ENCODE results near the gene CRIP1. TPM values are rescaled to one million over a fixed set of nuclear protein-coding genes. Genes with fewer than 3 reads are reported as not detected.

The CRIP1 gene
- total RNA-seq, 4 donors from 2014 or later, result 28.6 to 140 (median 76.2) TPM

GRCh38 chr14:105508601-105509000 is 21.9 kb downstream of the CRIP1 start:
- DNase-seq (ENCODE audit: low spot score in 2 of 2), result peak in 1 of 2 donors; percentile 34
- Histone ChIP-seq H3K36me3 (no peaks in the 10 kb centered on the region), H3K4me3 (no peak overlapping the region), H3K4me1 (no peaks in the 10 kb centered on the region), H3K27ac (no peak overlapping the region), H3K9me3 (no peaks in the 10 kb centered on the region), H3K27me3 (peaks cover 4% of the 10 kb centered on the region)
- TF ChIP-seq POLR2A (IDR thresholded peaks at IDR 0.05), result no peak
- no peak for TF ChIP-seq CTCF (IDR thresholded peaks at IDR 0.05)
- 86% methylated on average over 12 of the region's 12 CpGs for WGBS

- TF ChIP-seq EP300 (IDR thresholded peaks at IDR 0.05), result no peak
- no peak for TF ChIP-seq POLR2A (IDR thresholded peaks at IDR 0.05)
- TF ChIP-seq CTCF (IDR thresholded peaks at IDR 0.05), result no peak
- no peak for TF ChIP-seq POLR2AphosphoS5 (IDR thresholded peaks at IDR 0.05)
- 55% methylated on average over 5 of the region's 5 CpGs for WGBS
- H3K27me3 ChIP-seq, result peaks cover 8% of the 10 kb centered on the region
- peak in 1 of 2 donors; percentile 18 for DNase-seq (ENCODE audit: low spot score in 2 of 2)
- no peak overlapping the region for H3K4me3 ChIP-seq
- H3K4me1 ChIP-seq, result no peaks in the 10 kb centered on the region
- H3K36me3 ChIP-seq, result no peaks in the 10 kb centered on the region
- H3K9me3 ChIP-seq, result no peaks in the 10 kb centered on the region
- no peak overlapping the region for H3K27ac ChIP-seq
Observed at GRCh38 chr14:105517096-105517495, 30.4 kb downstream of the CRIP1 start.

- H3K4me1 ChIP-seq, result no peaks in the 10 kb centered on the region
- H3K36me3 ChIP-seq, result no peaks in the 10 kb centered on the region
- TF ChIP-seq POLR2AphosphoS5 (IDR thresholded peaks at IDR 0.05), result no peak
- TF ChIP-seq POLR2A (IDR thresholded peaks at IDR 0.05), result no peak
- TF ChIP-seq EP300 (IDR thresholded peaks at IDR 0.05), result no peak
- 67% methylated on average over 14 of the region's 14 CpGs for WGBS
- H3K4me3 ChIP-seq, result no peak overlapping the region
- peak in 1 of 2 donors; percentile 11 for DNase-seq (ENCODE audit: low spot score in 2 of 2)
- peaks cover 6% of the 10 kb centered on the region for H3K27me3 ChIP-seq
- H3K9me3 ChIP-seq, result no peaks in the 10 kb centered on the region
- no peak overlapping the region for H3K27ac ChIP-seq
Observed at GRCh38 chr14:105519946-105520698, 33.4 kb downstream of the CRIP1 start.

- no peak overlapping the region for H3K27ac ChIP-seq
Observed at GRCh38 chr14:105525326-105525725, 38.6 kb downstream of the CRIP1 start.

GRCh38 chr14:105525861-105526775 is 39.4 kb downstream of the CRIP1 start, which contains the start of gene TMEM121:
Gene TMEM121, plus strand, starts transcription at chr14:105526583. Its CDS starts 2,252 bp downstream, at chr14:105528835.
- H3K9me3 ChIP-seq, result no peaks in the 10 kb centered on the region
- peaks cover 35% of the 10 kb centered on the region for H3K4me1 ChIP-seq
- H3K36me3 ChIP-seq, result no peaks in the 10 kb centered on the region
- TF ChIP-seq POLR2A (IDR thresholded peaks at IDR 0.05) (no peak), EP300 (IDR thresholded peaks at IDR 0.05) (no peak), CTCF (IDR thresholded peaks at IDR 0.05) (no peak), POLR2AphosphoS5 (IDR thresholded peaks at IDR 0.05) (no peak)
- peak in 1 of 2 donors; percentile 65 for DNase-seq (ENCODE audit: low spot score in 2 of 2)
- H3K4me3 ChIP-seq, result peak within 1 kb of the TSS; percentile 70
- WGBS, result 2% methylated on average over 7 of the region's 88 CpGs
- H3K27me3 ChIP-seq, result peaks cover 19% of the 10 kb centered on the region
- H3K27ac ChIP-seq, result no peak within 1 kb of the TSS

More at GRCh38 chr14:105525326-105525725, 38.6 kb downstream of the CRIP1 start:
- Histone ChIP-seq H3K4me1 (peaks cover 35% of the 10 kb centered on the region), H3K4me3 (no peak overlapping the region), H3K27me3 (peaks cover 19% of the 10 kb centered on the region), H3K36me3 (no peaks in the 10 kb centered on the region), H3K9me3 (no peaks in the 10 kb centered on the region)
- 89% methylated on average over 9 of the region's 9 CpGs for WGBS
- no peak for TF ChIP-seq CTCF (IDR thresholded peaks at IDR 0.05)
- TF ChIP-seq EP300 (IDR thresholded peaks at IDR 0.05), result no peak
- no peak for TF ChIP-seq POLR2AphosphoS5 (IDR thresholded peaks at IDR 0.05)
- no peak for TF ChIP-seq POLR2A (IDR thresholded peaks at IDR 0.05)
- peak in 1 of 2 donors; percentile 55 for DNase-seq (ENCODE audit: low spot score in 2 of 2)

All from suprapubic skin (tissue), 4 donors.